Activated CD4-positive, alpha-beta T cell treated with anti-CD3 and anti-CD28 coated beads, Interleukin-2, amount 10 ng/mL, durations not matched to agents 24 days and 14 days (primary cell): ENCODE data around the gene SUMO1. TPM values are rescaled to one million over a fixed set of nuclear protein-coding genes. Genes with fewer than 3 reads are reported as not detected.
"Not testable (repeated sequence)": the region's sequence is repeated elsewhere in the genome, so short reads cannot be mapped to it uniquely, and the experiment has no call there.

Experiments
- DNase-seq: peaks from one replicate; pipeline ENCODE4 v3.0.0; 2022
- H3K27ac Mint-ChIP-seq: one replicate; pipeline ENCODE4 v1.8.0; 2022; ENCODE audit warnings: mild to moderate bottlenecking, mixed read lengths
- H3K27me3 Mint-ChIP-seq: one replicate; pipeline ENCODE4 v1.8.0; 2022; ENCODE audit warnings: mixed read lengths
- H3K36me3 Mint-ChIP-seq: one replicate; pipeline ENCODE4 v1.8.0; 2022; ENCODE audit warnings: low read depth, mild to moderate bottlenecking, mixed read lengths
- H3K4me1 Mint-ChIP-seq: one replicate; pipeline ENCODE4 v1.8.0; 2021; ENCODE audit warnings: mixed read lengths
- H3K4me3 Mint-ChIP-seq: one replicate; pipeline ENCODE4 v1.8.0; 2022; ENCODE audit warnings: mild to moderate bottlenecking, moderate library complexity, mixed read lengths
- H3K9me3 Mint-ChIP-seq: one replicate; pipeline ENCODE4 v1.8.0; 2021; ENCODE audit warnings: mixed read lengths
- intact Hi-C: fragments of 100-400 bp; cut with micrococcal nuclease; formaldehyde crosslinking; loops from one replicate; pipeline ENCODE4 v1.15.1; 2023
- total RNA-seq: library from RNA; stranded (reverse); gene quantifications from 2 replicates; pipeline ENCODE4 v1.2.3, GENCODE V29; 2022

SUMO1 gene
- total RNA-seq, 1 donor from 2014 or later = 127 TPM

DNA sequence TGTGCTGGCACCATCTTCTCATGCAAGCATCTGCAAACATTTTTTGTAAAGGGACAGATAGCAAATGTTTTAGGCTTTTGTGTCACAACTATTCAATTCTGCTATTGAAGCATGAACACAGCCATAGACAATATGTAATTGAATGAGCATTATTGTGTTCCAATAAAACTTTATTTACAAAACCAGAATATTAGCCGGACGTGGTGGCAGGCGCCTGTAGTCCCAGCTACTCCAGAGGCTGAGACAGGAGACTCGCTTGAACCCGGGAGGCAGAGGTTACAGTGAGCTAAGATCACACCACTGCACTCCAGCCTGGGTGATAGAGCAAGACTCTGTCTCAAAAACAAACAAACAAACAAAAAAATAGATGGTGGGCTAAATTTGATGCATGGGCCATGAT, 9.3 kb upstream of the SUMO1 start:
- DNase-seq, intact Hi-C loops, H3K4me1 Mint-ChIP-seq, H3K9me3 Mint-ChIP-seq, H3K4me3 Mint-ChIP-seq, H3K27me3 Mint-ChIP-seq, H3K36me3 Mint-ChIP-seq, H3K27ac Mint-ChIP-seq: not testable (repeated sequence)

DNA sequence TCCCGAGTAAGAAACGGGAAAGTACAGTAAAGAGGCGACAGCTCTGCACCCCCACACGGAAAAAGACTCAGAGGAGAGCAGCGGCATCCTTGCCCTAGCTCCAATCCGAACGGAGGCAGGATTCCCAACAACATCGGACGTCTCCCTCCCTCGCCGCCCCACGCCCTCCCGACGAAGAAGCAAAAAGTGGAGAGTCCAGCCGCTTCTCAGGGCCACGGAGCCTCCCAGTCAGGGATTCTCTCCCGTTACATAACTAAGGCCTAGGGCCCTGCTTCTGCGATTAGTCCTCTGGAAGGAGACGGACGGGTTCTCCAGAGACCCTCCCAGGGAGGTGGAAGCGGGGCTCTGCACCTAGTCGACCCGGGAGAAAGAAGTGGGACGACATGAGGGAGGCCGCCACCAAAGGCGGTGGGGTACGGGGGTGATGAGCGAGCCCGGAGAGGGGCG, 587 bp downstream of the SUMO1 start:
- Mint-ChIP-seq H3K4me3 (peak overlapping the region; percentile 94), H3K36me3 (no peaks in the 10 kb centered on the region), H3K27ac (peak overlapping the region; percentile 92), H3K27me3 (no peaks in the 10 kb centered on the region), H3K9me3 (no peaks in the 10 kb centered on the region), H3K4me1 (peaks cover 22% of the 10 kb centered on the region)
- peak; percentile 80 for DNase-seq
- intact Hi-C loops = loop anchor here (1.0 to 5.0 kb wide), 3 partner anchors 27 to 787 kb away; partner anchors contain the start of genes NOP58, STRADB and TRAK2

GRCh38 chr2:202221873-202222272, 16.5 kb downstream of the SUMO1 start:
- Mint-ChIP-seq H3K9me3 (no peaks in the 10 kb centered on the region), H3K4me3 (no peak overlapping the region), H3K36me3 (peaks cover 39% of the 10 kb centered on the region), H3K27ac (peak overlapping the region; percentile 38), H3K4me1 (peaks cover 6% of the 10 kb centered on the region), H3K27me3 (no peaks in the 10 kb centered on the region)
- DNase-seq = no peak
- intact Hi-C loops = no loop called here

GRCh38 chr2:202215179-202215578, 23.2 kb downstream of the SUMO1 start:
- Mint-ChIP-seq H3K27me3 (no peaks in the 10 kb centered on the region), H3K4me3 (no peak overlapping the region), H3K4me1 (no peaks in the 10 kb centered on the region), H3K36me3 (peaks cover 30% of the 10 kb centered on the region), H3K9me3 (no peaks in the 10 kb centered on the region), H3K27ac (no peak overlapping the region)
- no peak for DNase-seq
- intact Hi-C loops = no loop called here

GRCh38 chr2:202208526-202208925, 29.9 kb downstream of the SUMO1 start:
- no peaks in the 10 kb centered on the region for H3K27me3 Mint-ChIP-seq
- no peak overlapping the region for H3K27ac Mint-ChIP-seq
- DNase-seq = no peak
- no peak overlapping the region for H3K4me3 Mint-ChIP-seq
- no peaks in the 10 kb centered on the region for H3K9me3 Mint-ChIP-seq
- no peaks in the 10 kb centered on the region for H3K4me1 Mint-ChIP-seq
- peaks cover 22% of the 10 kb centered on the region for H3K36me3 Mint-ChIP-seq
- intact Hi-C loops = no loop called here

- H3K27ac Mint-ChIP-seq = no peak overlapping the region
- H3K4me3 Mint-ChIP-seq = no peak overlapping the region
- H3K36me3 Mint-ChIP-seq = peaks cover 13% of the 10 kb centered on the region
- DNase-seq = no peak
- no peaks in the 10 kb centered on the region for H3K4me1 Mint-ChIP-seq
- no peaks in the 10 kb centered on the region for H3K27me3 Mint-ChIP-seq
- intact Hi-C loops = no loop called here
- H3K9me3 Mint-ChIP-seq = no peaks in the 10 kb centered on the region
These were observed 33.5 kb downstream of the SUMO1 start for GRCh38 chr2:202204855-202205254.

- Mint-ChIP-seq H3K9me3 (no peaks in the 10 kb centered on the region), H3K4me3 (no peak overlapping the region), H3K4me1 (no peaks in the 10 kb centered on the region), H3K36me3 (peaks cover 13% of the 10 kb centered on the region), H3K27me3 (peaks cover 4% of the 10 kb centered on the region), H3K27ac (no peak overlapping the region)
- no peak for DNase-seq
- intact Hi-C loops = no loop called here
These were observed 35.0 kb downstream of the SUMO1 start for GRCh38 chr2:202203348-202203747.

- no peaks in the 10 kb centered on the region for H3K9me3 Mint-ChIP-seq
- DNase-seq = no peak
- H3K27me3 Mint-ChIP-seq = peaks cover 7% of the 10 kb centered on the region
- H3K36me3 Mint-ChIP-seq = peaks cover 5% of the 10 kb centered on the region
- intact Hi-C loops = no loop called here
- H3K4me3 Mint-ChIP-seq = no peak overlapping the region
- no peaks in the 10 kb centered on the region for H3K4me1 Mint-ChIP-seq
- no peak overlapping the region for H3K27ac Mint-ChIP-seq
These were observed 36.9 kb downstream of the SUMO1 start for GRCh38 chr2:202201220-202202160.

DNA sequence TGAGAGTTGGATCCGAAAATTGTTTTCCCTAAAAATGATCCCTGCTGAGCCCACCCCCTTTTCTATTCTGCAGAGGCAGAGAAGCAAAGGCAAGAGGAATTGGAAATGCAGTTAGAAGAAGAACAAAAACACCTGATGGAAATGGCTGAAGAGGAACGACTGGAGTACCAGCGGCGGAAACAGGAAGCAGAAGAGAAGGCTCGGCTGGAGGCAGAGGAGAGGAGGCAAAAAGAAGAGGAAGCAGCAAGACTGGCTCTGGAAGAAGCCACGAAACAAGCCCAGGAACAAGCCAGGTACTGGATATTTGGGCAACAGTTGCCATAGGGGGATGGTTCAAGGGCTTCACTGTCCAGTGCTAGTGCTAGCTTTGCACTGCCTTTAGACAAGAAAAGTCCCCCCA, 41.7 kb downstream of the SUMO1 start:
- Mint-ChIP-seq H3K36me3 (no peaks in the 10 kb centered on the region), H3K4me3 (no peak overlapping the region), H3K27ac (no peak overlapping the region), H3K9me3 (no peaks in the 10 kb centered on the region), H3K4me1 (no peaks in the 10 kb centered on the region), H3K27me3 (peaks cover 11% of the 10 kb centered on the region)
- intact Hi-C loops = no loop called here
- no peak for DNase-seq

DNA sequence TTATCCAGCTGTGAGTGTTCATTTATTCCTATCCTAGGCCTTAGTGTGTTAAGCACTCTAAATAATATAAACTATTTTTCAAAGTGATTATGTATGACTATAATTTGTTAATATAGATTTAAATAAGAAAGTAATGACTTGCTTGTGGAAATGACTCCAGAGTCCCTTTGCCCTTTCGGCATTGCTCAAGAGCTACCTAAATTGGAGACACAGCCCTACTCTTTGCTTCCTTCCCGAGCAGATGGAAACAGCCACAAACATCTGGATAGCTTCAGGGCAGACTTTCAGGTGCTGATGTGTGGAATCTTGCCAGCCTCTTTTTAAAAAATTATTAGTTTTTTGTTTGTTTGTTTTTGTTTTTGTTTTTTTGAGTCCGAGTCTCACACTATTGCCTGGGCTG, 44.0 kb downstream of the SUMO1 start:
- H3K9me3 Mint-ChIP-seq = no peaks in the 10 kb centered on the region
- intact Hi-C loops = no loop called here
- DNase-seq = no peak
- H3K4me3 Mint-ChIP-seq = no peak overlapping the region
- H3K36me3 Mint-ChIP-seq = no peaks in the 10 kb centered on the region
- no peaks in the 10 kb centered on the region for H3K4me1 Mint-ChIP-seq
- H3K27ac Mint-ChIP-seq = no peak overlapping the region
- peaks cover 12% of the 10 kb centered on the region for H3K27me3 Mint-ChIP-seq

DNA sequence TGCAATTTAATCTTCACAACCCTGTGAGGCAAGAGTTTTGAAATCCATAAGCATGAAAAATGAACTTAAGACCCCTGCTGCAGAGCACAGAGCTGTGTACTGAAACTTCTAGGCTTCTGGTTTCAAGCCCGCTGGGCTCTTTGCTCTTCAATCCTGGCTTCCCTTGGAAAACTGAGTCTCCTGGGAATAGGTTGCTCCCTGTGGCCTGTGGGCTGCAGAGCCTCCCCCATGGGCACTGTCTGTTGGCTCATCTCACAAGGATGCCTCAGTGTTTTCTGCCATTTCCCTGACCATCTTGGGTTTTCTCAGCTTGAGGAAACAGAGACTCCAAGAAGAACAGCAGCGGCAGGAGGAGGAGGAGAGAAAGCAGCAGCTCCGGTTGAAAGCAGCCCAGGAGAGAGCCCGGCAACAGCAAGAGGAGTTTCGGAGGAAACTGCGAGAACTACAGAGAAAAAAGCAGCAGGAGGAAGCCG, 44.5 kb downstream of the SUMO1 start:
- peaks cover 10% of the 10 kb centered on the region for H3K27me3 Mint-ChIP-seq
- intact Hi-C loops = no loop called here

DNA sequence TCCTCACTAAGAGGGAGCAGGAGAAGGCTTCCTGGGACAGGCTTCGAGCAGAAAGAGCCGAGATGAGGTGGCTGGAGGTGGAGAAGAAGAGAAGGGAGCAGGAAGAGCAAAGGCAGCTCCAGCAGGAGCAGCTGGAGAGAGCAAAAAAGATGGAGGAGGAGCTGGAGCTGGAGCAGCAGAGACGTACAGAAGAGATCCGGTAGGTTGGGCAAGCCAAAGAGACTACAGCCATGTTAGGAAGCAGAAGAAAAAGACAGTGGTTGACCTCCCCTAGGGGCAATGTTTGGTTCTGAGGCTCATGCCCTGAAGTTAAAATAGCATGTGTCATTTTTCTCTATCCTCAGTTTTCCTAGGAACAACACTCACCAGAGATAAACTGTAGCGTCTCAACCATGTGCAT, 45.1 kb downstream of the SUMO1 start:
- Mint-ChIP-seq H3K4me1 (no peaks in the 10 kb centered on the region), H3K9me3 (no peaks in the 10 kb centered on the region), H3K4me3 (no peak overlapping the region), H3K36me3 (no peaks in the 10 kb centered on the region), H3K27ac (no peak overlapping the region), H3K27me3 (peaks cover 11% of the 10 kb centered on the region)
- no peak for DNase-seq
- intact Hi-C loops = no loop called here

More for the DNA sequence above, 44.5 kb downstream of the SUMO1 start:
- Mint-ChIP-seq H3K9me3 (no peaks in the 10 kb centered on the region), H3K36me3 (no peaks in the 10 kb centered on the region), H3K4me3 (no peak overlapping the region), H3K4me1 (no peaks in the 10 kb centered on the region), H3K27ac (peak overlapping the region; percentile 35)
- no peak for DNase-seq

- Mint-ChIP-seq H3K27ac (no peak overlapping the region), H3K4me3 (no peak overlapping the region), H3K4me1 (no peaks in the 10 kb centered on the region), H3K9me3 (no peaks in the 10 kb centered on the region), H3K36me3 (no peaks in the 10 kb centered on the region), H3K27me3 (peaks cover 32% of the 10 kb centered on the region)
- intact Hi-C loops = no loop called here
- DNase-seq = no peak
These were observed 50.8 kb downstream of the SUMO1 start for GRCh38 chr2:202187570-202187969.

DNA sequence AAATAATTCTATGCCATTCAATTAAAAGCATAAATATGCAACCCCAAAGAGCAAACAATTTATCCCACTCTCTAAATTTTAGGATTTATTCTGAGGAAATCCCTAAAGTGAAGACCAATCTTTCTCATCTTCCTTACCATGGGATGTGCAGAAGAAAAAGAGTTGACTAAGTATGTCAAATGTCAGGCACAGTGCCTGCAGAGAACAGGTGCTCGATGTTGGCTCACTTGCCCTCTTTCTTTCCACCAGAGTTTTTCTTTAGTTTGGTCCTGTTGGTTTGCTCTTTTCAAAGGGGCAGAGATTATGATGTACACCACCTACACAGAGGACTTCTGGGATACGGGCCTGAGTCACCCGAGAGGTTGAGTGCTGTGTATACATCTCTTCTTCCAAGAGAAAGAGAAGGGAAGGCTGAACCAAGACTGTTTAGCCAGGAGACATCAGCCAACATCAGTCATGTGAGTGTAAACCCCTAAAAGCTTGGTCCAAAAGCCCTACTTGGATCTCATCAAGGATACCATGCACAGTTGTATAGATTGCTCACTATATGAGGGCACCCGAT, 51.7 kb downstream of the SUMO1 start:
- Mint-ChIP-seq H3K4me3 (no peak overlapping the region), H3K9me3 (no peaks in the 10 kb centered on the region), H3K36me3 (no peaks in the 10 kb centered on the region), H3K27me3 (peaks cover 33% of the 10 kb centered on the region), H3K4me1 (no peaks in the 10 kb centered on the region), H3K27ac (no peak overlapping the region)
- intact Hi-C loops = no loop called here
- no peak for DNase-seq
